D721Med (cell line): ENCODE measurements around the gene ANO9.

ENCODE experiments used
- DNase-seq: peaks from one replicate; pipeline ENCODE4 v3.0.0; 2011; ENCODE audit warnings: low spot score; ENCODE audit not compliant: insufficient read length
- FAIRE-seq: peaks from 2 replicates; lab custom pipeline; 2011; peaks lifted over from hg19 to GRCh38; lab: Jason Lieb, UNC
- CTCF ChIP-seq: IDR thresholded peaks from 2 replicates; pipeline ENCODE4 v1.5.1; 2012; ENCODE audit warnings: mild to moderate bottlenecking, control low read depth; ENCODE audit not compliant: insufficient read depth; ENCODE audit errors: missing control alignments

Gene ANO9

GRCh38 chr11:377174-377865 lies 64.5 kb downstream of the ANO9 start:
- FAIRE-seq (no peak), DNase-seq (no peak)
- TF ChIP-seq CTCF = no peak

- FAIRE-seq (no peak), DNase-seq (no peak)
Observed at GRCh38 chr11:376531-377173, 65.2 kb downstream of the ANO9 start.

DNA sequence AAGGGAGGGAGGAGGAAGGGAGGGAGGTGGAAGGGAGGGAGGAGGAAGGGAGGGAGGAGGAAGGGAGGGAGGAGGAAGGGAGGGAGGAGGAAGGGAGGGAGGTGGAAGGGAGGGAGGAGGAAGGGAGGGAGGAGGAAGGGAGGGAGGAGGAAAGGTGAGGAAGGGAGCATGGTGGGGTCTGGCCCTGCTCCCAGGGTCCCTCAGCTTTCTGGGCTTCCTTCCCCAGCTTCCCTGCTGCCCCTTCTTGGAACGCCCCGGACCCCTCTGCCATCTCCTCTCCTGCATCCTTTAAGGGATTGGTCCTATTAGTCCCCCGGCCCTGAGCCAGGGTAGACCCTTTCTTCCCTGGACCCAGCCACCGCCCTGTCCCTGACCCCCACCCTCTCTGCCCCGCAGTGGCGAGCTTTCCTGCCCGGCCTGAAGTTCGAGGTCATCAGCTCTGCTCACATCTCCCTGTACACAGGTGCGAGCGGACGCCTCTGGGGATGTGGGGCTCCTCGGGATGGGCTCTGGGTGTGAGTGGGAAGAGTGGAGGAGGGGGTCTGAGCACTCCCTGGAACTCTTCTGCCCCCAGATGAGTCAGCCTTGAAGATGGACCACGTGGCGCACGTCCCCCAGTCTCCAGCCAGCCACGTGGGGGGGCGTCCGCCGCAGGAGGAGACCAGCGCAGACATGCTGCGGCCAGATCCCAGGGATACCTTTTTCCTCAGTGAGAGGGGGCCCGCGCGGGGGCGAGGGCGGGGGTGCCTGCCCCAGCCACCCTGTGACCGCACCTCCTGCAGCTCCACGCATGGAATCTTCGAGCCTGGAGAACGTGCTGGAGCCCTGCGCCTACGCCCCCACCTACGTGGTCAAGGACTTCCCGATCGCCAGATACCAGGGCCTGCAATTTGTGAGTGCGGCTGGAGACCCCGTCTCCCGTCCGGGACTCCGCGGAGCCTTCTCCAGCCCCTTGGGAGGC lies 66.5 kb downstream of the ANO9 start:
- TF ChIP-seq CTCF = no peak
- FAIRE-seq (no peak), DNase-seq (no peak)

More at GRCh38 chr11:376531-377173, 65.2 kb downstream of the ANO9 start:
- no peak for TF ChIP-seq CTCF

GRCh38 chr11:373716-374551 lies 67.9 kb downstream of the ANO9 start:
- TF ChIP-seq CTCF = no peak
- peak; percentile 2 for DNase-seq
- no peak for FAIRE-seq

- DNase-seq (peak; percentile 1), FAIRE-seq (no peak)
- TF ChIP-seq CTCF = no peak
Observed at GRCh38 chr11:372809-373715, 68.7 kb downstream of the ANO9 start.
